RWPE1 (cell line): ENCODE results near the gene ZNF292.

Source experiments
- CTCF ChIA-PET: fragments of 350-600 bp; sonication (Branson Sonifier 250); formaldehyde crosslinking; extraction: SDS; loops from one replicate; lab custom pipeline; 2021; lab: Yijun Ruan, JAX
- POLR2A ChIA-PET: fragments of 400-600 bp; formaldehyde crosslinking; extraction: SDS; loops from one replicate; lab custom pipeline; 2020; ENCODE audit warnings: antibody characterized with exemption; ENCODE audit not compliant: low non-redundant PET; lab: Yijun Ruan, JAX
- DNase-seq: peaks from one replicate; pipeline ENCODE4 v3.0.0; 2012; ENCODE audit warnings: low spot score
- H3K27ac ChIP-seq: fragments of 450-650 bp; 2 replicates; pipeline ENCODE4 v1.5.1; 2017
- CTCF ChIP-seq: fragments of 450-650 bp; conservative IDR thresholded peaks from 2 replicates; pipeline ENCODE4 v1.5.1; 2017; ENCODE audit warnings: low read depth, mild to moderate bottlenecking

ZNF292 gene

GRCh38 chr6:87264481-87264880 lies 109.1 kb downstream of the ZNF292 start:
- POLR2A ChIA-PET: no interaction called here
- no peak for TF ChIP-seq CTCF
- DNase-seq: no peak
- no peak overlapping the region for H3K27ac ChIP-seq
- CTCF ChIA-PET: interaction anchor here (0.9 kb wide), 1 partner anchor 126 kb away, joined by 3 read pairs; no protein-coding TSS in a partner anchor

GRCh38 chr6:87274660-87275274 lies 119.4 kb downstream of the ZNF292 start:
- TF ChIP-seq CTCF: no peak
- ChIA-PET POLR2A (no interaction called here), CTCF (no interaction called here)
- DNase-seq: peak; percentile 17
- H3K27ac ChIP-seq: no peak overlapping the region

- TF ChIP-seq CTCF: no peak
- ChIA-PET POLR2A (no interaction called here), CTCF (interaction anchor here (0.6 to 0.9 kb wide), 2 partner anchors 11 to 210 kb away, joined by 4 to 5 read pairs; no protein-coding TSS in a partner anchor)
- no peak for DNase-seq
- no peak overlapping the region for H3K27ac ChIP-seq
These were observed 121.3 kb downstream of the ZNF292 start for GRCh38 chr6:87276624-87277023.

GRCh38 chr6:87277123-87277522 lies 121.8 kb downstream of the ZNF292 start:
- no peak overlapping the region for H3K27ac ChIP-seq
- TF ChIP-seq CTCF: no peak
- POLR2A ChIA-PET: no interaction called here
- DNase-seq: no peak
- CTCF ChIA-PET: interaction anchor here (0.6 kb wide), 1 partner anchor 11 kb away, joined by 5 read pairs; no protein-coding TSS in a partner anchor

DNA sequence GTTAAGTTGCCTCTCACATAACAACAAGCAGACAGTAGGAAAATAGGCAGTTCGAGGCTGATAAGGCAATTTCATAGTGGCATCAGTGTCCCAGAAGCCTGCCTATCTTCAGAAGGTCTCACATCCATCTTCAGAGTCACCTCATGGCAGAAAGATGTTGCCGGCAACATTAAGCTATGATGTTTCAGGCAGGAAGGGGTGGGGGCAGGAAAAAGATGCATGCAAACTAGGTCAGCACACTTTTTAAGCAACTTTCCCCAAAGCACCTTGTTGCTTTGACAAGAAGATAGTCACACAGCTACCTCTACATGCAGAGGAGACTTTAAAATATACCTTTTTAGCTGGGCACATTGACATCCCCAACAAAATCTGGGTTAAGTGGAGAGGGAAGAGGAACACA lies 123.8 kb downstream of the ZNF292 start:
- H3K27ac ChIP-seq: no peak overlapping the region
- ChIA-PET POLR2A (no interaction called here), CTCF (interaction anchor here (0.8 kb wide), 1 partner anchor 43 kb away, joined by 3 read pairs; no protein-coding TSS in a partner anchor)
- TF ChIP-seq CTCF: no peak
- DNase-seq: no peak

GRCh38 chr6:87281426-87281825 lies 126.1 kb downstream of the ZNF292 start:
- no peak for TF ChIP-seq CTCF
- no peak overlapping the region for H3K27ac ChIP-seq
- POLR2A ChIA-PET: no interaction called here
- CTCF ChIA-PET: interaction anchor here (1.1 kb wide), 1 partner anchor 40 kb away, joined by 3 read pairs; no protein-coding TSS in a partner anchor
- no peak for DNase-seq
